Measurements from ENCODE around the gene LSAMP.

The LSAMP gene

GRCh38 chr3:116285781-116286421, 159.4 kb downstream of the LSAMP start:
- DNase-seq: no peak

- no peak for DNase-seq
Observed at GRCh38 chr3:116281313-116282143, 163.8 kb downstream of the LSAMP start.

- DNase-seq: no peak
Observed at GRCh38 chr3:116280130-116280740, 165.1 kb downstream of the LSAMP start.

- no peak for DNase-seq
Observed at GRCh38 chr3:116276675-116277074, 168.6 kb downstream of the LSAMP start.

- no peak for DNase-seq
Observed at GRCh38 chr3:116270056-116270455, 175.2 kb downstream of the LSAMP start.

GRCh38 chr3:116267116-116267515, 178.2 kb downstream of the LSAMP start:
- no peak for DNase-seq

GRCh38 chr3:116265976-116266584, 179.2 kb downstream of the LSAMP start:
- DNase-seq: no peak

- no peak for DNase-seq
Observed at GRCh38 chr3:116265320-116265695, 180.0 kb downstream of the LSAMP start.

GRCh38 chr3:116264546-116265319, 180.6 kb downstream of the LSAMP start:
- DNase-seq: no peak

- no peak for DNase-seq
Observed at GRCh38 chr3:116263842-116264545, 181.3 kb downstream of the LSAMP start.

GRCh38 chr3:116260491-116260890, 184.8 kb downstream of the LSAMP start:
- no peak for DNase-seq

- DNase-seq: no peak
Observed at GRCh38 chr3:116259984-116260383, 185.3 kb downstream of the LSAMP start.

- DNase-seq: no peak
Observed at GRCh38 chr3:116256843-116257485, 188.3 kb downstream of the LSAMP start.

GRCh38 chr3:116254541-116254940, 190.7 kb downstream of the LSAMP start:
- no peak for DNase-seq

GRCh38 chr3:116253511-116253910, 191.8 kb downstream of the LSAMP start:
- no peak for DNase-seq

- DNase-seq: no peak
Observed at GRCh38 chr3:116247605-116248004, 197.7 kb downstream of the LSAMP start.

- DNase-seq: no peak
Observed at GRCh38 chr3:116246406-116246980, 198.8 kb downstream of the LSAMP start.

GRCh38 chr3:116242825-116243224, 202.5 kb downstream of the LSAMP start:
- no peak for DNase-seq

- no peak for DNase-seq
Observed at GRCh38 chr3:116241677-116242076, 203.6 kb downstream of the LSAMP start.

GRCh38 chr3:116240261-116240660, 205.0 kb downstream of the LSAMP start:
- DNase-seq: no peak
